Right renal pelvis (tissue), 4 donors: Measurements from ENCODE around the gene P2RX7. TPM values are rescaled to one million over a fixed set of nuclear protein-coding genes. Genes with fewer than 3 reads are reported as not detected.

Source experiments
- DNase-seq, 4 donors: peaks; one replicate each; pipeline ENCODE4 v3.0.0-alpha.2; 2013; ENCODE audit warnings: low read depth in 4 of 4, low spot score in 3 of 4, missing footprints in 1 of 4
- polyA plus RNA-seq, 4 donors: library from polyadenylated mRNA; unstranded; fragments of 120-200 nt; gene quantifications; one replicate each; pipeline ENCODE4 v1.2.1, GENCODE V29; 2013; ENCODE audit not compliant: insufficient read length in 4 of 4

The P2RX7 gene
- polyA plus RNA-seq, 4 donors: 0.71 to 0.99 (median 0.85) TPM

GRCh38 chr12:121108492-121108891, 24.2 kb upstream of the P2RX7 start:
- no peak for DNase-seq

- peak in 2 of 4 donors; percentile 40 to 60 for DNase-seq
Measured at GRCh38 chr12:121110211-121110940, 22.3 kb upstream of the P2RX7 start.

GRCh38 chr12:121111684-121112083, 21.0 kb upstream of the P2RX7 start:
- no peak for DNase-seq

GRCh38 chr12:121112496-121112895, 20.2 kb upstream of the P2RX7 start:
- no peak for DNase-seq

GRCh38 chr12:121113057-121113456, 19.6 kb upstream of the P2RX7 start:
- no peak for DNase-seq

GRCh38 chr12:121114019-121114639, 18.5 kb upstream of the P2RX7 start:
- no peak for DNase-seq

- DNase-seq: no peak
Measured at GRCh38 chr12:121114806-121115205, 17.9 kb upstream of the P2RX7 start.

GRCh38 chr12:121115530-121115929, 17.1 kb upstream of the P2RX7 start:
- no peak for DNase-seq

GRCh38 chr12:121116318-121117225, 16.1 kb upstream of the P2RX7 start:
- DNase-seq: no peak

- no peak for DNase-seq
Measured at GRCh38 chr12:121117226-121117777, 15.4 kb upstream of the P2RX7 start.

- DNase-seq: no peak
Measured at GRCh38 chr12:121120323-121120722, 12.4 kb upstream of the P2RX7 start.

- no peak for DNase-seq
Measured at GRCh38 chr12:121120989-121121755, 11.5 kb upstream of the P2RX7 start.

GRCh38 chr12:121121805-121122204, 10.9 kb upstream of the P2RX7 start:
- DNase-seq: no peak

- no peak for DNase-seq
Measured at GRCh38 chr12:121123488-121123887, 9.2 kb upstream of the P2RX7 start.

GRCh38 chr12:121124402-121125109, 8.1 kb upstream of the P2RX7 start:
- no peak for DNase-seq

GRCh38 chr12:121127501-121127900, 5.2 kb upstream of the P2RX7 start:
- no peak for DNase-seq

- peak in 1 of 4 donors; percentile 1 for DNase-seq
Measured at GRCh38 chr12:121128908-121129810, 3.5 kb upstream of the P2RX7 start.

GRCh38 chr12:121129811-121130147, 2.9 kb upstream of the P2RX7 start:
- no peak for DNase-seq
